AG04449 (cell line): Measurements from ENCODE around the gene TMEM205.

Experiments used
- CTCF ChIA-PET: fragments of 350-600 bp; formaldehyde crosslinking; extraction: SDS; loops from one replicate; lab custom pipeline; 2021; ENCODE audit warnings: antibody characterized with exemption; lab: Yijun Ruan, JAX
- POLR2A ChIA-PET: fragments of 400-600, 350-600 bp; formaldehyde crosslinking; extraction: SDS; loops from one replicate; lab custom pipeline; 2020; ENCODE audit warnings: antibody characterized with exemption, inconsistent platforms; lab: Yijun Ruan, JAX
- DNase-seq: peaks from one replicate; pipeline ENCODE4 v3.0.0-alpha.2; 2010; ENCODE audit warnings: low read depth, low spot score
- H3K4me3 ChIP-seq: 2 replicates; pipeline ENCODE4 v1.5.1; 2011; ENCODE audit warnings: low read depth, mild to moderate bottlenecking, control low read depth, low read length
- CTCF ChIP-seq: IDR thresholded peaks from one replicate; pipeline ENCODE4 v1.5.1; 2011; ENCODE audit warnings: mild to moderate bottlenecking, moderate library complexity, low read length, control low read depth, inconsistent platforms; ENCODE audit not compliant: insufficient read depth; ENCODE audit errors: missing control alignments

Gene TMEM205

GRCh38 chr19:11378319-11379189 is 32.5 kb upstream of the TMEM205 start:
- DNase-seq, result peak; percentile 36
- no peak overlapping the region for H3K4me3 ChIP-seq
- peak; percentile 40 for TF ChIP-seq CTCF
- ChIA-PET POLR2A (no interaction called here), CTCF (interaction anchor here (1.3 to 5.6 kb wide), 6 partner anchors 10 to 104 kb away, joined by 3 to 18 read pairs (median 6); partner anchors contain the start of gene PRKCSH)

- no peak for DNase-seq
- H3K4me3 ChIP-seq, result peak overlapping the region; percentile 3; the same call in 1 of the 2 replicates
- POLR2A ChIA-PET, result interaction anchor here (0.5 to 0.7 kb wide), 4 partner anchors 32 to 141 kb away, joined by 3 to 5 read pairs (median 3); partner anchors contain the start of genes CCDC159 and TMEM205
These were observed 31.7 kb upstream of the TMEM205 start for GRCh38 chr19:11377756-11378155.

GRCh38 chr19:11377237-11377636 is 31.2 kb upstream of the TMEM205 start:
- CTCF ChIA-PET, result interaction anchor here (0.8 to 5.6 kb wide), 11 partner anchors 8 to 239 kb away, joined by 3 to 18 read pairs (median 4); partner anchors contain the start of gene PRKCSH
- TF ChIP-seq CTCF, result no peak
- POLR2A ChIA-PET, result interaction anchor here (0.5 to 0.7 kb wide), 4 partner anchors 31 to 142 kb away, joined by 3 to 5 read pairs (median 3); partner anchors contain the start of genes CCDC159 and TMEM205
- H3K4me3 ChIP-seq, result no peak overlapping the region
- peak; percentile 57 for DNase-seq

More at GRCh38 chr19:11377756-11378155, 31.7 kb upstream of the TMEM205 start:
- CTCF ChIA-PET, result interaction anchor here (0.8 to 5.6 kb wide), 10 partner anchors 9 to 240 kb away, joined by 3 to 18 read pairs (median 4); partner anchors contain the start of gene PRKCSH
- TF ChIP-seq CTCF, result no peak

DNA sequence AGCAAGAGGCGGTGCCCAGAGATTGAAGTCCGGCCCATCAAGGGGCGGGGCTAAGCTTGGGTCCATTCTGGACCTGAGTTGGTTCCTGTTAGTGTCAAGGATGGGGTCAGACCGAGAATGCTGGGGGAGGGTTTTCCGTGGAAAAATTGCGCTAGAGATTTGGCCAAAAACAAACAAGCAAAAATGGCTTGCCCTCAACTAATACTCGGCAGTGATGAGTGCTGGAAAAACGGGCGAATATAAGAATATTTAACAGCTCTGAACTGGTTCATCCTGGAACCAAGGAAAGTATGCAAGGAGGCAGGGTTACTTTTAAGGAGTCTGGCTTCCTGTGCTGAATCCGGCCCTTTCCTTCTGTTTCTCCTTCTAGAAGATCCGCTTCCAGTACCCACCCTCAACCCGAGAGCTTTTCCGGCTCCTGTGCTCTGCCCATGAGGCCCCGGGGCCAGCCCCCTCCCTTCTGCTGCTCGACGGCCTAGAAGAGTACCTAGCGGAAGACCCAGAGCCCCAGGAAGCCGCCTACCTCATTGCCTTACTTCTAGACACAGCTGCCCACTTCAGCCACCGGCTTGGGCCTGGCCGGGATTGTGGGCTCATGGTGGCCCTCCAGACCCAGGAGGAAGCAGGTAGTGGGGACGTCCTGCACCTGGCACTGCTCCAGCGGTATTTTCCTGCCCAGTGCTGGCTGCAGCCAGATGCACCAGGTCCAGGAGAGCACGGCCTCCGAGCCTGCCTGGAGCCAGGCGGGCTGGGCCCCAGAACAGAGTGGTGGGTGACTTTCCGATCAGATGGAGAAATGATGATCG is 29.3 kb upstream of the TMEM205 start:
- CTCF ChIA-PET, result interaction anchor here (0.7 to 5.6 kb wide), 11 partner anchors 8 to 161 kb away, joined by 3 to 18 read pairs (median 4); partner anchors contain the start of genes CCDC159, RGL3 and TMEM205
- DNase-seq, result no peak
- POLR2A ChIA-PET, result interaction anchor here (0.6 to 1.5 kb wide), 6 partner anchors 12 to 44 kb away, joined by 3 to 11 read pairs (median 3); no protein-coding TSS in a partner anchor

More for the DNA sequence above, 29.3 kb upstream of the TMEM205 start:
- TF ChIP-seq CTCF, result no peak
- H3K4me3 ChIP-seq, result peak overlapping the region; percentile 39
